Measurements from ENCODE around the gene ERLEC1.
A peak's percentile ranks its signal among the peaks of the same experiment; 100 is the strongest.
"Not testable (repeated sequence)": the region's sequence is repeated elsewhere in the genome, so short reads cannot be mapped to it uniquely, and the experiment has no call there.

ERLEC1 gene

DNA sequence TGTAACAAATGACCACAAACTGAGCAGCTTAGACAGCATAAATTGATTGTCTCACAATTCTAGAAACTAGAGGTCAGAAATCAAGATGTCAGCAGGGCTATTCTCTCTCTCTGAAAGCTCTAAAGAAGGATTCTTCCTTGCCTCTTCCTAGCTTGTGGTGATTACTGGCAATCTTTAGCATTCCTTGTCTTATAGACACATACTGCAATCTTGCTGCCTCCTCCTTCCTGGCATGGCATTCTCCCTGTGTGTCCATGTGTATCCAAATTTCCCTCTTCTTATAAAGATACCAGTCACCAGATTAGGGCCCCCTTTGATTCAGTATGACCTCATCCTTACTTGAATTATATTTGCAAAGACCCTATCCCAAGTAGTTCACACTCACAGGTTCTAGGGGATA lies 2.4 kb upstream of the ERLEC1 start:
- DNase-seq (ENCODE audit: low spot score): no peak

DNA sequence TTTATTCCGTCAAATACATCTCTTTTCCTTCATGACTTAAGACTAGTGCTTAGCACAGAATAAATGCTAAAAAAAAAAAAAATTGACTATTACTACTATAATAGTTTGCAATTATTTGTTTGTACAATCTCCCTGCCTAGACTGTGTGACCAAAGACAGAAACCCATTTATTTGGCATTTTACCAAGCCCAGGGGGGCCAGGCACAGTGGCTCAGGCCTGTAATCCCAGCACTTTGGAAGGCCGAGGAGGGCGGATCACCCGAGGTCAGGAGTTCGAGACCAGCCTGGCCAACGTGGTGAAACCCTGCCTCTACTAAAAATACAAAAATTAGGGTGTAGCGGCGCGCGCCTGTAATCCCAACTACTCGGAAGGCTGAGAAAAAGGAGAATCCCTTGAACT lies 1.5 kb upstream of the ERLEC1 start:
- no peak for DNase-seq (ENCODE audit: low spot score)

DNA sequence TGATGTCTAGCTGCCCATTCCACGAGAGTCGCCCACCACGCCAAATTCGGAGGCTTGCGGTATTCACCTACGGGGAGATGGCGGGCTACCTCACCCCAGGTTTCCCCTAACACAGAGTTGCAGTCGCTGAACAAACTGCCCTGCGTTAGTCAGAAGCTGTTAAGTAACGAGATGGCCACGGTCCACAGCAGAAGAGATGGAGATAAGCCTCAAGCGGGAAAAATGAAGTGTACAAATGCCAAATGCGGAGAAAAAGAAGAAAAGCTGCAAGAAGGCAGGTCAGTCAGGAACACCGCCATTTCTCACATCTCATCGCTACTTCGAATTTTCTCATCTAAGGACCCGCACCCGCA lies 516 bp upstream of the ERLEC1 start:
- DNase-seq (ENCODE audit: low spot score): peak; percentile 56

DNA sequence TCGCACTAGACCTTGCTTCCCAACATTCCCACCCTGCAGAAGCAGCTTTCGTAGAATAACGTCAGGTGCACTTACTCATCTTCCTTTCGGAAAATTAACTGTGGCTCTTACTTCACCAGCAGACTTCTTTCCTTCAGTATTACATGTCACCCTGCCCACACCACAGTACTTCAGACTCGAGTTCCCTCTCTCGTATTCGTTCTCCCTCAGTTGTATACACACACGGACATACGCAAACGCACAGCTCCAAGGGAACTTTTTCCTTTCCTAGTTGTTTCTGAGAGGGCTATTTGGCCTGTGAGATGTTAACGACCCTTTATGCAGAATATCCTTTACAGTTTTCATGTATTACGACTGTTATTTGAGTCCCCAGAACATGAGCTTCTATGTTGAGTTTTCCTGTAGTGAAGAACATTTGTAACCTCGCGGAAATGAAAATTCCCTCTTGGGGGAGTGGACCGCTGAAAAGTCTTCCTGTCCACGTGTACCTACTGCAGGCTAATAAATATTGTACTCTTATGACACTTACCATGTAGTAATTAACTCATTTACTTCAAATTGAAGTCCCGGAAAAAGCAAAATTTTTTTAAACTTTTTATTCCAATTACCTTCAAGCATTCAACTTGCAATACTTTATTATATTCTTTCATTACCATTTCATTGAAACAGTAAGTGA lies 908 bp downstream of the ERLEC1 start:
- peak; percentile 75 for DNase-seq (ENCODE audit: low spot score)

DNA sequence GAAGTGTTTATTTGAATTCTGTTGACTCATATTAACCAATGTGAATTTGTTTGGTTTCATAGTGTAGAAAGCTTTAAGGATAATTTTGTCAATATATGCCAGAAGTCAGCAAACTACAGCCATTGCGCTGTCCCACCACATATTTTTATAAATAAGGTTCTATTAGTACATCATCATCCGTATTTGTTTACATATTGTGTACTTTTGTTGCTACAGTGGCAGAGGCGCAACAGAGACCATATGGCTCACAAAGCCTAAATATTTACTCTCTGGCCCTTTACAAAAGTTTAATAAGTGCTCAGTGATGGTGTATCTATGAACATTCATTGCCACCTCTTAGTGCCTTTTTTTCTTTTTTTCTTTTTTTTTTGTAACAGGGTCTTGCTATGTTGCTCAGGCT lies 6.4 kb downstream of the ERLEC1 start:
- no peak for DNase-seq (ENCODE audit: low spot score)

DNA sequence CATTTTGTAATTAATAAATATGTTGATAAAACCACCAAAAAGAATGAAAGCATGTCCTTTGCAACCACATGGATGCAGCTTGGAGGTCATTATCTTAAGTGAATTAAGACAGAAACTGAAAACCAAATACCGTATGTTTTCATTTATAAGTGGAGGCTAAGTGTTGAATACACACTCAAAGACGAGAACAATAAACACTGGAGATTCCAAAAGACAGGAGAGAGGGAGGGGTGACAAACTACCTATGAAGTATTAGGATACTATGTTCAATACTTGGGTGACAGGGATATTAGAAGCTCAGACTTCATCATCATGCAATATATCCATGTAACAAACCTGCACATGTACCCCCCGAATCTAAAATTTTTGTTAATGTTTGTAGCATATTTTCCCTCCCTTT lies 7.0 kb downstream of the ERLEC1 start:
- DNase-seq (ENCODE audit: low spot score): no peak

DNA sequence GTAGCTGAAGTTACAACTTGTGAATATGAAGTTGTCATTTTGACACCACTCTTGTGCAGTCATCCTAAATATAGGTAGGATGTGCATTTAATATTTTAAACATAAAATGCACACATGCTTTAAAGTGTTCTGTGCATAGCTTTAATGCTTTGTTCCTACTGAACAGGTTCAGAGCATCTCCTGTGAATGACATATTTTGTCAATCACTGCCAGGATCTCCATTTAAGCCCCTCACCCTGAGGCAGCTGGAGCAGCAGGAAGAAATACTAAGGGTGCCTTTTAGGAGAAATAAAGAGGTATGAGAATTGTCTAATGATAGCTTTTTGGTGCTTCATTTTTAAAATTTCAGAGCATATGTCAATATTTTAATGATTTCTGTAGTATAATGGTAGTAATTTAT lies 14.7 kb downstream of the ERLEC1 start:
- DNase-seq (ENCODE audit: low spot score): no peak

DNA sequence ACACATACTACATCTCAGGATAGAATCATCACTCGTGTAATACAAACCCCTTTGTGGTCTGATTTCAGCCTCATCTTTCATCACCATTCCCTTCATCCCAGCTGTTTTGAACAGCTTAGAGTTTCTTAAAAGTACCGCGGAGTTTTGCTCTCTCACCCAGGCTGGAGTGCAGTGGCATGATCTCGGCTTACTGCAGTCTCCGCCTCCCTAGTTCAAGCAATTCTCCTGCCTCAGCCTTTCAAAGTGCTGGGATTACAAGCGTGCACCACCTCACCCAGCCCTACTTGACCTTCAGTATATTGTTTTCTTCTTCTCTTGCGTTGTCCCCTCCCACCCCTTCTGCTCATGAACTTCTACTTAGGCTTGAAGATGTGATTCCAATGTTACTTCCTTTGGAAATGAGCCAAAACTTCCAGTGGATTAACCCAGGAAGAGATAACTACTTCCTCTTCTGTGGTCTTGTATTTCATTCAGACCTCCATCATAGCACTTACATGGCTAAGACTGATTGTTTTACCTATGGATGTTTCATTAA lies 15.8 kb downstream of the ERLEC1 start:
- DNase-seq (ENCODE audit: low spot score): no peak

DNA sequence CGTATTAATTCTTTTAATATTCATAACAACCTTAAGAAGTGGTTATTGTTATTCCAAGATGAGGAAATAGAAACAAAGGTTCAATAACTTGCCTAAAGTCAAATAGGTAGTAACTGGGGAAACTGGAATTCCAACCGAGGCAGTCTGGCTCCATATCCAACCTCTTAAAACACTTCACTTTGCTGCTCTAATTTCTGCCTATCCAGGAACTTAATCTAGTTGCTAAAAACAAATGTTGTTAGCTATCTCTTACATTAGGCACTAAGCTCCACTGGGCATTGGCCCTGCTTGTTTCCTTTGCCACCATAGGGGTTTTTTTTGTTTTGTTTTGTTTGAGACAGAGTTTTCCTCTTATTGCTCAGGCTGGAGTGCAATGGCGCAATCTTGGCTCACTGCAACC lies 24.8 kb downstream of the ERLEC1 start:
- DNase-seq (ENCODE audit: low spot score): no peak

DNA sequence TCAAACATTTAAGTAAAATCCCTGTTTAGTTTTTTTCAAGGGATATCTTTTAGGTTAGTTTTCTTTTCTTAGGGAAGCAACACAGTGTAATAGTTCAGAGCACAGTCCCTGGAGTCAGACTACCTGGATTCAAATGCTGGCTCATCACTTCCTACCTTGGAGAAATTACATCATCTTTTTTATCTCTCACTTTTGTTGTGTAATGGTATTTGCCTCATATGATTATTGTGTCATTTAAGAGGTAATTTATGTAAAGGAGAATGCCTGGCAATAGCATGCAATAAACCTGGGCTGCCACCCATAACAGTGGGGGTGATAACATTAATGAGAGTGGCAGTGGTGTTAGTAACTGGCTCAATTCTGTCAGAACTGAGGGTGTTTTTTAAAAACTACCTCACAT lies 26.3 kb downstream of the ERLEC1 start:
- DNase-seq (ENCODE audit: low spot score): no peak

DNA sequence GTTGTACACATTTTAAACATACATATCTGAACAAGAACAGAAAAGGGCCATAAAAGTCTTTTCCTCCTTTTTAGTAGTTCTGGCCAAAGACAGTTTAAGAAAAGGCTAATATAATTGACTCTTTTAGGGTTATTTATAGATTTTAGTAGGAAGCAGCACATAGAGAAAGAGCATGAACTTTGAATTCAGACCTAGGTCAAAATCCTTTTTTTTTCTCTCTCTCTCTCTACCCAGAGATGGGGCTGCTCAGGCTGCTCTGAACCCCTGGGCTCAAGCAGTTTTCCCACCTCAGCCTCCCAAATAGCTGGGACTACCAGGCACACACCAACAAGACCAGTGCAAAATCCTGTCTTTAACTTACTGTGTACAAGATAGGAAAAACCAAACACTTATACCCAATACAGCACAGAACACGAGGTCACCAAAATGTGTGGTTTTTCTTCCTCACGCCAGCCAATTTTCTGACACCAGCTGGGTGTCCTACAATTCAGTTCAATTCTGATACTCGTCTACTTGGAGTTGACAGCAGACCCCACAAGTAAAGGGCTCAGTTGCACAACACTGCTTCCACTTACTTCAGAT lies 32.1 kb downstream of the ERLEC1 start:
- DNase-seq (ENCODE audit: low spot score): no peak

DNA sequence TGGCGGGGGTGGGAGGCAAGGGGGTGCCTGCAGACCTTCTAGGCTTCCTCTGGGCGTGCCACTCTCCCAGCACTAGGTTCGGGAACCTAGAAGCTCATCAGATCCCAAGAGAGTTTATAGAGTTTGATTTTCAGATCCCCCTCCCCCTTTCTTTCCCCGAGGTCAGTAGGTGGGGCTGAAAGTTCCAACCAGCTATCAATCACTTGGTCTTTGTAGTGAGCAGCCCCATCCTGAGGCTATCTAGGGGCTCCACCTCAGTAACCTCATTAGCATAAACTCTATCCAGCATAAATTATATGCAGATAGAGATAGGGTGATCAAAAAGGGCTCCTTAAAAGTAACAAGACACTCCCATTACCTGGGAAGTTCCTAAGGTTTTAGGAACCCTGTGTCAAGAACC lies 32.8 kb downstream of the ERLEC1 start:
- no peak for DNase-seq (ENCODE audit: low spot score)

DNA sequence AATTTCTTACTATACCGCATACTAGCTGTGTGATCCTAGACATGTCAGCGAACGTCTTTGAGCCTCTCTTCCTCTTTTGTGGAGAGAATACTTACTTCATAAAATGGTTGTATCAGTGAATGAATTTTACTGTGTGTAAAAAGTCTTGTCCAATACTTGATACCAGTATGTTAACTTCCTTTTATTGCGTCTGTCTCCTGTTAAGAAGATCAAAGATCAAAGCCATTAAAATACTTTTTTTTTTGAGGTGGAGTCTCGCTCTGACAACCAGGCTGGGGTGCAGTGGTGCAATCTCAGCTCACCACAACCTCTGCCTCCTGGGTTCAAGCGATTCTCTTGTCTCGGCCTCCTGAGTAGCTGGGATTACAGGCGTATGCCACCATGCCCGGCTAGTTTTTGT lies 33.2 kb downstream of the ERLEC1 start:
- no peak for DNase-seq (ENCODE audit: low spot score)

DNA sequence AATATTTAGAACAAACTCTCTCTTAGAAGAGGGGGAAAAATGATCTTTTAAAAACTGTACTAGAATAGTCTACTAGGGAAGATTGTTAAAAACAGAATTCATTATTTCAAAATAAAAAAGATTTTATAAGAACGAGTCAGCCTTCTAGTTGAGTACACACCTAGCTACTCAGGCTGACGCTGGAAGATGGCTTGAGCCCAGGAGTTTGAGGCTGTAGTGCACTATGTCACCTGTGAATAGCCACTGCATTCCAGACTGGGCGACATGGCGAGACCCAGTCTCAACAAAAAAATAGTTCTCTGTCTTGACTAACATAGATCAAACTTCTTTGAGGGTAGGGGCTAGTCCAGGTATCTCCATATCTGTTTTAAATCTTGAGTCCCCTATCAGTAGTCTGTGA lies 33.9 kb downstream of the ERLEC1 start:
- no peak for DNase-seq (ENCODE audit: low spot score)

DNA sequence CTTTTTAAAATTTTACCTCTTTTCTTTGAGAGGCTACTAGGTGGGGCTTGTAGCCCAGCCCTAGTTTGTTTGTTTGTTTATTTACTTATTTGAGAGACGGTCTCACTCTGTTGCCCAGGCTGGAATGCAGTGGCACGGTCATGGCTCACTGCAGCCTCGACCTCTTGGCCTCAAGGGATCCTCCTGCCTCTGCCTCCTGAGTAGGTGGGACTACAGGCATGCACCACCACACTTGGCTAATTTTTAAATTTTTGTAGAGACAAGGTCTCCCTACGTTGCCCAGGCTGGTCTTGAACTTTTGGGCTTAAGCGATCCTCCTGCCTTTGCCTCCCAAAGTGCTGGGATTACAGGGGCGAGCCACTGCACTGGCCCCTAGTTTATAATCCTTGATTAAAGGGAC lies 35.0 kb downstream of the ERLEC1 start:
- no peak for DNase-seq (ENCODE audit: low spot score)

DNA sequence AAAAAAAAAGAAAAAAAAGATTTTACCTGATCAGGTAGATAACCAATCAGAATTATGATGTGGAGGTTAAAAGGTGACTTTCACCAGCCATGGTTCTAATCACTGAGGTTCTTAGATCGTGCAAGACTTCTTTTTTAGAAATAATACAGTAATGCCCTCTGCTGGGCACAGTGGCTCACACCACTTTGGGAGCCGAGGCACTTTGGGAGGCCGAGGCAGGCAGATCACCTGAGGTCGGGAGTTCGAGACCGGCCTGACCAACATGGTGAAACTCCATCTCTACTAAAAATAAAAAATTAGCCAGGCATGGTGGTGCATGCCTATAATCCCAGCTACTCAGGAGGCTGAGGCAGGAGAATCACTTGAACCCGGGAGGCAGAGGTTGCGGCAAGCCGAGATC lies 36.8 kb downstream of the ERLEC1 start:
- peak; percentile 24 for DNase-seq (ENCODE audit: low spot score)

DNA sequence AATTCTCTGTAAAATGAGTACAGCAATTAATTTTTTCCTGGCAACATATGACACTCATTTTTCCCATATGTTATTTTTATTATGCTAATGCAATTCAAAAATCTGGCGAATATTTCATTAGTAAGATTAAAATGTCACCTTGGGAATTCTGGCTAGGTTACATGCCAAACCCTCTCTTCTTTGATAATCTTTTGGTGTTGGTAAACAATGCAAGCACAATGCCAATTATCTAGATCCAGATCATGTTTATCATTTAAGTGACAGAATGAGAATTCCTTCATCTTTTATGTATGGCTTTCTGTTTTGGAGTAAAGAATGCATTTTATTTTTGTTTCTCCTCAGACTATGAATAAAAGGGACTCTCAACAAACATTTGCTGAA lies 39.2 kb downstream of the ERLEC1 start:
- DNase-seq (ENCODE audit: low spot score): no peak

DNA sequence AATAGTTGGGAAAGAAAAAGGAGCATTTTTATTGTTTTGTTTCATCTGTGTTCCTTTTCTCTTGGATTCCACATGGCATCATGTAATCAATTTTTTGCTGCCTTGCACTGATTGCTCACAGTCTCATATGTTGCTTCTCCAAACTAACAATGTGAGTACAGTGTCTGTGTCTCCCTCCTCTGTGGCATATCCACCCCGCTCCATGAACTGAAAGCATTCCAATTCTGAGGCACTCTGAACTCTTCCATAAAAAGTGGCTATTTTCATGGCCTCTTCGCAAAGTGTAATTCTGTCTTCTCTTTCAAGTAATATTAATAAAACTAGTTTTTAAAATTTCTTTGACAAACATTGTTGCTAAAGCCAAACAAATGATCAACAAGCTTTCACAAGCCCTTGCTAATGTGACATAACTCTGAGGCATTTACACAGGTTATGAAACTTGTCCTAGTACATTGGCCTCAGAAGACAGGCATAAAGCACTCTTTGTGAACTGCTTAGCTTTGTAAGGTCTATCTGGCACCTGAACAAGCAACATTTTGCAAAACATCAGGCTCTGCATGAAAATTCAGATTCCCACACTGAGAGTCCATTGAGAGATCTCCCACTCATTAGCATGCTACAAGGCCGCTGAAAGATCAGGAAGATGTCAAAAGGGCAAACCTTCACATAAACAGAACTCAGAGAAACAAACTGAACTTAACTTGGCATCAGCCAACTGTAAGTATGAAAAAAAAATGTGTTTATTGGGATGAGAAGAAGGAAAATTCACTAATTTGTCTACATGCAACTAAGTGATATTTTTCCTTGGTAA lies 39.9 kb downstream of the ERLEC1 start:
- DNase-seq (ENCODE audit: low spot score): no peak

DNA sequence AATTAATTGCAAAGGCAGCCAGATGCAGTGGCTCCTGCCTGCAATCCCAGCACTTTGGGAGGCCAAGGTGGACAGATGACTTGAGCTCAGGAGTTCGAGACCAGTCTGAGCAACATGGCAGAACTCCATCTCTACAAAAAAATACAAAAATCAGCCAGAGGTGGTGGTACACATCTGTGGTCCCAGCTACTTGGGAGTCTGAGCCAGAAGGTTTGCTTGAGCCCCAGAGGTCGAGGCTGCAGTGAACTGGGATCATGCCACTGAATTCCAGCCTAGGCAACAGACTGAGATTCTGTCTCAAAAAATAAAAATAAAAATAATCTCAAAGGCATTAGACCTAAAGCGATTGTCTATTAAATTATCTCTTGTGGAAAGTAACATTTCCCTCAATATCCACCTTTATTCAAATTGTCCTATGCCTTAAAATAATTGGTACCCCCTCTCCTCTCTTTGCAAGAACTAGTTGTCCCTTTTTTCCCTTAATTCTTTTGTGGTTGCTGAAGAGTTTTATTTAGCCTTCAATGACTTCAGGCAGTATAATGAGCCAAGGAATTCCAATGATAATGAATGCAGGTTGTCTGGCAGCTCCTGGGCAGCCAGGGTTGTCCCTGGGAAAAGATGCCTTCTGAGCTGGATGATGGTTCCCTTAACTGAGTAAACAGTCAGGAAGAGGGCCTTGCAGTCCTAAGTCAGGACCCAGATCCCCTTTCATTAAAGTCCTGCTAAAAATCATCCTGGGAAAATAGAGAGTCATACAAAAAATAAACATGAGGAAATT lies 40.7 kb downstream of the ERLEC1 start:
- DNase-seq (ENCODE audit: low spot score): no peak

DNA sequence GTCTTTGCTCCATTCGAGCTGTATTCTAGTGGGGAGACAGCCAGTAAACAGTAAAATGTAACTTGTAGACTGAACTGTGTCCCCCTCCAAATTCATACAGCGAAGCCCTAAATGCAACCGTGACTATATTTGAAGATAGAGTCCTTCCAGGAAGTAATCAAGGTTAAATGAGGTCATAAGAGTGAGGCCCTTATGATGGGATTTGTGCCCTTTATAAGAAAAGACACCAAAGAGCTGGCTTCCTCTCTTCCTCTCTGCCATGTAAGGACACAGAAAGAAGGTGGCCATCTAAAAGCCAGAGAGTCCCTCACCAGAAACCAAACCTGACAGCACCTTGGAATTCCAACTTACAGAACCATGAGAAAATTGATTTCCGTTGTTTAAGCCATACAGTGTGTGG lies 41.5 kb downstream of the ERLEC1 start:
- no peak for DNase-seq (ENCODE audit: low spot score)

DNA sequence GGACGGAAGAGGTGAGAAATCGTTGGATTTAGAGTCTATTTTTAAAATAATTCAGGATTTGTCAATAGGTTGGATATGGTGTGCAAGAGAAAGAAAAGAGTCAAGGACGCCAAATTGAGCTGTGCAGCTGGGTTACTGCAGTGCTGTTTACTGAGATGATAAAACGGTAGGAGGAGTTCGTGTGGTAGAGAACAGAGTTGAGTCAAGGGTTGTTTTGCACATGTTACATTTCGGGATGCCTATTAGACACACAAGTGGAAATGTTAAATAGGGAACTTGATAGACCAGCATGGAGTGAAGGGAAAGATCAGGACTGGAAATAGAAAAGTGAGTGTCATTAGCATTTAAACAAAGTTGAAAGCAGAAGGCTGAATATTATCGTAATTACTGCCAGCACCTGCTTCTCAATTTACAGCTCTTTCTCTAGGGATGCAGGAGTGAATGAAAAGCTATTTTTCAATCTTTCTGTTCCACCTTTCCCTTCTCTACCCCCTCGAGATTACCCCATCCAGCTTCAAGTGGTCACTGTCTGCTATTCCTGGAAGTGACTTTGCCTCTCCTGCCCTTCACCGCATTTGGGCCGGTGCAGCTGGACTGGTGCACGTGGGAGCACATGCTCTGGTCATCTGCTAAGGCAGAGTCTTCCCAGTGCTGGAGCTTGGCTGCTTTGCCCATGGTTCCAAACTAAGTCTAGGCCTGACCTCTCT lies 42.6 kb downstream of the ERLEC1 start:
- no peak for DNase-seq (ENCODE audit: low spot score)

DNA sequence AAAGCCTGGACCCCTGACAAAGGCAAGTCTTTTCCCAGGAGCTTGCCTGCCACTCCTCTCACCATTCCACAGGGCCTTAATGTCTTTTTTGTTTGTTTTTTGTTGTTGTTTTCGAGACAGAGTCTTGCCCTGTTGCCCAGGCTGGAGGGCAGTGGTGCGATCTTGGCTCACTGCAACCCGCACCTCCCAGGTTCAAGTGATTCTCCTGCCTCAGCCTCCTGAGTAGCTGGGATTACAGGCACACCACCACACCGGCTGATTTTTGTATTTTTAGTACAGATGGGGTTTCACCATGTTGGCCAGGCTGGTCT lies 43.1 kb downstream of the ERLEC1 start:
- DNase-seq (ENCODE audit: low spot score): not testable (repeated sequence)

Measured in RKO (cell line).